HCT116 (cell line): Measurements from ENCODE around the gene MYOT. TPM values are rescaled to one million over a fixed set of nuclear protein-coding genes. Genes with fewer than 3 reads are reported as not detected.
A peak's percentile ranks its signal among the peaks of the same experiment; 100 is the strongest.

Experiments used
- ATAC-seq: fragments of 200-7000 bp; cut with Tn5 transposase; 2 replicates; pipeline ENCODE4 v1.9.1; 2020; ENCODE audit warnings: mild to moderate bottlenecking, moderate library complexity
- BruUV-seq: library from RNA; stranded (reverse); fragments of 400-500 nt; replicated peaks from 2 replicates; lab custom pipeline; 2021; lab: Mats Ljungman, UMichigan
- CTCF ChIA-PET: fragments of 300-600 bp; sonication (Branson Sonifier 250); formaldehyde crosslinking; loops from one replicate; lab custom pipeline; 2021; ENCODE audit warnings: antibody characterized with exemption; lab: Charles Lee
- POLR2A ChIA-PET: fragments of 300-600, 350-600 bp; sonication (Branson Sonifier 250); formaldehyde crosslinking; loops from one replicate; lab custom pipeline; 2021; ENCODE audit warnings: antibody characterized with exemption; lab: Charles Lee
- RAD21 ChIA-PET, 2 experiments: fragments of 300-600 bp; sonication (Branson Sonifier 250); formaldehyde crosslinking; loops; one replicate each; lab custom pipeline; 2023; ENCODE audit warnings: low total read pairs in 2 of 2; ENCODE audit not compliant: uncharacterized antibody in 2 of 2, unreplicated experiment in 2 of 2, low non-redundant PET in 1 of 2; lab: Charles Lee
- DNase-seq: peaks from one replicate; pipeline ENCODE4 v3.0.0-alpha.2; 2010; ENCODE audit warnings: low read depth, low spot score
- H2AFZ ChIP-seq: fragments of 200-600 bp; shearing (Covaris generic), sonication (generic); 2 replicates; pipeline ENCODE4 v1.6.1; 2017; ENCODE audit warnings: low read depth, mixed run types, mixed read lengths, antibody characterized with exemption, low read length; ENCODE audit not compliant: poor library complexity, severe bottlenecking
- H3K27ac ChIP-seq: 2 replicates; pipeline ENCODE4 v1.5.1; 2012; ENCODE audit warnings: low read depth, low read length
- H3K27me3 ChIP-seq: fragments of 200-600 bp; sonication (generic); 2 replicates; pipeline ENCODE4 v1.6.1; 2016; ENCODE audit warnings: mixed run types, low read length, mixed read lengths; ENCODE audit not compliant: insufficient read depth
- H3K36me3 ChIP-seq, 2 experiments: fragments of 200-500 bp in 1 of 2; fragments of 200-600 bp in 1 of 2; sonication (Bioruptor generic) in 1 of 2; sonication (generic) in 1 of 2; 2 replicates each; pipeline versions ENCODE4 v1.5.1 to v1.6.1; 2014 to 2016; ENCODE audit warnings: low read length in 2 of 2, inconsistent platforms in 1 of 2, mixed read lengths in 1 of 2, mixed run types in 1 of 2; ENCODE audit not compliant: insufficient read depth in 2 of 2, control insufficient read depth in 1 of 2
- H3K4me1 ChIP-seq, 2 experiments: fragments of 200-600 bp in 1 of 2; sonication (generic) in 1 of 2; 2 replicates each; pipeline versions ENCODE4 v1.5.1 to v1.6.1; 2012 to 2017; ENCODE audit warnings: low read length in 2 of 2, inconsistent platforms in 1 of 2, mild to moderate bottlenecking in 1 of 2, mixed read lengths in 1 of 2, mixed run types in 1 of 2, moderate library complexity in 1 of 2; ENCODE audit not compliant: insufficient read depth in 2 of 2, control insufficient read depth in 1 of 2
- H3K4me2 ChIP-seq: fragments of 200-600 bp; sonication (generic); 2 replicates; pipeline ENCODE4 v1.6.1; 2017; ENCODE audit warnings: mixed run types, low read length, mixed read lengths
- H3K4me3 ChIP-seq, 2 experiments: fragments of 200-600 bp in 1 of 2; sonication (generic) in 1 of 2; replicated peaks in 1 of 2; 2 replicates each; pipeline ENCODE4 v1.5.1; 2011 to 2016; ENCODE audit warnings: low read length in 2 of 2, control low read depth in 1 of 2, low read depth in 1 of 2, mild to moderate bottlenecking in 1 of 2, mixed read lengths in 1 of 2, mixed run types in 1 of 2
- H3K79me2 ChIP-seq: fragments of 200-600 bp; sonication (generic); 2 replicates; pipeline ENCODE4 v1.6.1; 2017; ENCODE audit warnings: mild to moderate bottlenecking, mixed run types, low read length, moderate library complexity, mixed read lengths; ENCODE audit not compliant: insufficient read depth
- H3K9ac ChIP-seq: fragments of 200-600 bp; sonication (generic); 2 replicates; pipeline ENCODE4 v1.6.1; 2016; ENCODE audit warnings: low read length, mixed read lengths
- H3K9me2 ChIP-seq: fragments of 200-600 bp; sonication (generic), shearing (Covaris generic); 2 replicates; pipeline ENCODE4 v1.6.1; 2017; ENCODE audit warnings: mixed run types, mild to moderate bottlenecking, moderate library complexity; ENCODE audit not compliant: insufficient read depth
- H3K9me3 ChIP-seq, 2 experiments: fragments of 200-500 bp in 1 of 2; fragments of 200-600 bp in 1 of 2; sonication (Bioruptor generic) in 1 of 2; sonication (generic) in 1 of 2; 2 replicates each; pipeline ENCODE4 v1.6.1; 2014 to 2017; ENCODE audit warnings: low read length in 2 of 2, mixed read lengths in 2 of 2, inconsistent platforms in 1 of 2, low read depth in 1 of 2, mild to moderate bottlenecking in 1 of 2, mixed run types in 1 of 2, moderate library complexity in 1 of 2; ENCODE audit not compliant: control insufficient read depth in 1 of 2, insufficient read depth in 1 of 2
- H4K20me1 ChIP-seq: fragments of 200-600 bp; sonication (generic), shearing (Covaris generic); 2 replicates; pipeline ENCODE4 v1.6.1; 2017; ENCODE audit warnings: mixed run types, mild to moderate bottlenecking, moderate library complexity; ENCODE audit not compliant: insufficient read depth
- ATF3 ChIP-seq: IDR thresholded peaks from 2 replicates; pipeline ENCODE4 v1.6.1; 2012
- CEBPB ChIP-seq: IDR thresholded peaks from 2 replicates; pipeline ENCODE4 v1.6.1; 2012; ENCODE audit warnings: low read depth
- EGR1 ChIP-seq: IDR thresholded peaks from 2 replicates; pipeline ENCODE4 v1.6.1; 2012; ENCODE audit warnings: low read depth
- ELF1 ChIP-seq: IDR thresholded peaks from 2 replicates; pipeline ENCODE4 v1.6.1; 2012; ENCODE audit warnings: low read depth, borderline replicate concordance
- EZH2 ChIP-seq: fragments of 200-600 bp; sonication (generic); IDR thresholded peaks from 2 replicates; pipeline ENCODE4 v1.6.1; 2017; ENCODE audit warnings: antibody characterized with exemption, mixed run types
- EZH2phosphoT487 ChIP-seq: fragments of 200-600 bp; IDR thresholded peaks from 2 replicates; pipeline ENCODE4 v1.6.1; 2018; ENCODE audit warnings: antibody characterized with exemption, borderline replicate concordance
- JUND ChIP-seq: IDR thresholded peaks from 2 replicates; pipeline ENCODE4 v1.6.1; 2012
- MAX ChIP-seq: IDR thresholded peaks from 2 replicates; pipeline ENCODE4 v1.6.1; 2012
- REST ChIP-seq: IDR thresholded peaks from 2 replicates; pipeline ENCODE4 v1.6.1; 2012; ENCODE audit warnings: low read depth
- ZNF274 ChIP-seq: fragments of 200-500 bp; sonication (Bioruptor generic); IDR thresholded peaks from 2 replicates; pipeline ENCODE4 v1.6.1; 2014; ENCODE audit warnings: mild to moderate bottlenecking, low read depth, low read length, inconsistent platforms
- intact Hi-C: fragments of 100-400 bp; cut with micrococcal nuclease; formaldehyde crosslinking; loops from 2 replicates; pipeline ENCODE4 v1.10.0; 2022
- total RNA-seq: library from RNA; stranded (reverse); gene quantifications from one replicate; pipeline ENCODE4 v1.2.1, GENCODE V29; 2021; ENCODE audit not compliant: unreplicated experiment

The MYOT gene
- total RNA-seq, 1 experiment from 2014 or later: not detected

- TF ChIP-seq ZNF274 (no peak), ELF1 (no peak), MAX (no peak), JUND (no peak), CEBPB (no peak), EZH2 (no peak), EGR1 (no peak)
- DNase-seq: no peak
- intact Hi-C loops: no loop called here
- Histone ChIP-seq H3K9me3 (no peaks in the 10 kb centered on the region; a peak in 1 of 4 replicates), H3K4me3 (no peak overlapping the region), H3K9ac (no peak overlapping the region), H4K20me1 (no peaks in the 10 kb centered on the region), H3K4me1 (no peaks in the 10 kb centered on the region), H3K9me2 (no peaks in the 10 kb centered on the region), H3K79me2 (no peaks in the 10 kb centered on the region), H3K27me3 (no peaks in the 10 kb centered on the region), H3K36me3 (no peaks in the 10 kb centered on the region), H2AFZ (no peak overlapping the region), H3K27ac (no peak overlapping the region), H3K4me2 (no peak overlapping the region)
- ChIA-PET POLR2A (interaction anchor here (0.7 kb wide), 1 partner anchor 8 kb away, joined by 5 read pairs; no protein-coding TSS in a partner anchor), RAD21 (no interaction called here), CTCF (no interaction called here)
- no peak for ATAC-seq
- no TSS peak for BruUV-seq
Observed at GRCh38 chr5:137916923-137917322, 49.3 kb downstream of the MYOT start.

GRCh38 chr5:137921931-137922330 is 54.3 kb downstream of the MYOT start:
- H3K79me2 ChIP-seq: no peaks in the 10 kb centered on the region
- H3K9me2 ChIP-seq: no peaks in the 10 kb centered on the region
- H3K9me3 ChIP-seq: no peaks in the 10 kb centered on the region
- DNase-seq (no peak), ATAC-seq (peak; percentile 32; the same call in 1 of the 2 replicates)
- no peak overlapping the region for H2AFZ ChIP-seq
- CTCF ChIA-PET: no interaction called here
- H3K4me1 ChIP-seq: no peaks in the 10 kb centered on the region
- H3K4me3 ChIP-seq: no peak overlapping the region
- RAD21 ChIA-PET: interaction anchor here in 1 of 2 experiments (0.6 kb wide), 1 partner anchor 11 kb away, joined by 4 read pairs; no protein-coding TSS in a partner anchor
- no peak overlapping the region for H3K9ac ChIP-seq
- BruUV-seq: no TSS peak
- H3K4me2 ChIP-seq: no peak overlapping the region
- intact Hi-C loops: no loop called here
- no peak for TF ChIP-seq EZH2
- no peak for TF ChIP-seq ATF3
- TF ChIP-seq EZH2phosphoT487: no peak
- no peak for TF ChIP-seq REST
- no peak overlapping the region for H3K27ac ChIP-seq
- no peaks in the 10 kb centered on the region for H3K36me3 ChIP-seq
- POLR2A ChIA-PET: no interaction called here
- no peaks in the 10 kb centered on the region for H4K20me1 ChIP-seq
- H3K27me3 ChIP-seq: no peaks in the 10 kb centered on the region
